Measurements from ENCODE around the gene TPCN1.

DNA sequence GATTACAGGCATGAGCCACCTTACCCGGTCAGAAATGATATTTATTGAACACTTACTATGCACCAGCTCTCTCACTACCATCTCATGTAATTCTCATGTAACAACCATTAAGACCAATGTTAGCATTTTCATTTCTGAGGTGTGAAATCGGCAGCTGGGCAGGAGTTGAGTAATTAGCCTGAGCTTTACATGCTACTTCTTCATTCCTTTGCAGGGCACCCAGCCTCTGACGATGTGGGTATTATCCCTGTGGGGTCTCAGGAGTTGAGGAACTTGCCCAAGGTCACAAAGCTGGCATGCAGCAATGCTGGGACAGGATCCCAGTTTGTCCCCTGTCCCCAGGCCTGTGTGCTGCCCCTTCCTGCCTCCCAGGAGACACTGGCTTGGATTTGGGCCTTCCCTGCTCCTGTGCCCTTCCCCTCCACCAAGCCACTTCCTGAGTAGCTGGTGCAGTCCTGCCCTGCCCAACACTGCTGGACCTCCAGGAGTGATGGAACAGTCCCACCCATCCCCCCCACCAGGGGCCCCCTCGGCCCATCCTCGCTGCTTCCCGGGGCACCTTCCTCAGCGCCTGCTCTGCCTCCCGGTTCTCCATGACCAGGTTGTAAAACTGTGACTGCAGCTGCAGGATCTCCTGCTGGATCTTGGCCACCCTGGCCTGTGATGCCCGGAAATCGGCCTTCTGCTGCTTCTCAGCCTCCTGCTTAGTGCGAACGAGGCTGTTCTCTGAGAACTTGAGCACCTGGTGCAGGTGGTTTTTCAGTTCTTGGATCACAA, 21.1 kb upstream of the TPCN1 start:
- TF ChIP-seq, protein P1, sequence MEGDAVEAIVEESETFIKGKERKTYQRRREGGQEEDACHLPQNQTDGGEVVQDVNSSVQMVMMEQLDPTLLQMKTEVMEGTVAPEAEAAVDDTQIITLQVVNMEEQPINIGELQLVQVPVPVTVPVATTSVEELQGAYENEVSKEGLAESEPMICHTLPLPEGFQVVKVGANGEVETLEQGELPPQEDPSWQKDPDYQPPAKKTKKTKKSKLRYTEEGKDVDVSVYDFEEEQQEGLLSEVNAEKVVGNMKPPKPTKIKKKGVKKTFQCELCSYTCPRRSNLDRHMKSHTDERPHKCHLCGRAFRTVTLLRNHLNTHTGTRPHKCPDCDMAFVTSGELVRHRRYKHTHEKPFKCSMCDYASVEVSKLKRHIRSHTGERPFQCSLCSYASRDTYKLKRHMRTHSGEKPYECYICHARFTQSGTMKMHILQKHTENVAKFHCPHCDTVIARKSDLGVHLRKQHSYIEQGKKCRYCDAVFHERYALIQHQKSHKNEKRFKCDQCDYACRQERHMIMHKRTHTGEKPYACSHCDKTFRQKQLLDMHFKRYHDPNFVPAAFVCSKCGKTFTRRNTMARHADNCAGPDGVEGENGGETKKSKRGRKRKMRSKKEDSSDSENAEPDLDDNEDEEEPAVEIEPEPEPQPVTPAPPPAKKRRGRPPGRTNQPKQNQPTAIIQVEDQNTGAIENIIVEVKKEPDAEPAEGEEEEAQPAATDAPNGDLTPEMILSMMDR (IDR thresholded peaks at IDR 0.05; ENCODE audit: poor library complexity) = no peak
- TF ChIP-seq EZH2 (IDR thresholded peaks at IDR 0.05; ENCODE audit: borderline replicate concordance) = no peak

All from hepatocyte (in vitro differentiated cells).